Prostate gland (tissue), 2 donors: Measurements from ENCODE around the gene YEATS2.
"Not testable (repeated sequence)": the region's sequence is repeated elsewhere in the genome, so short reads cannot be mapped to it uniquely, and the experiment has no call there.

ENCODE experiments used
- POLR2A ChIP-seq: fragments of 450-650 bp; IDR thresholded peaks from one replicate; pipeline ENCODE4 v1.6.1; 2016; ENCODE audit warnings: antibody characterized with exemption, mild to moderate bottlenecking
- POLR2AphosphoS5 ChIP-seq: sonication (generic); formaldehyde crosslinking; IDR thresholded peaks from one replicate; pipeline ENCODE4 v1.6.1; 2017; ENCODE audit warnings: antibody characterized with exemption
- TF ChIP-seq, protein P1 (sequence below), 4 experiments: fragments of 200-600 bp in 2 of 4; fragments of 450-650 bp in 2 of 4; sonication (generic) in 2 of 4; IDR thresholded peaks; 1 replicate in 3 of 4; 2 replicates in 1 of 4; pipeline ENCODE4 v1.5.1; 2016 to 2019; ENCODE audit warnings: antibody characterized with exemption in 4 of 4, mild to moderate bottlenecking in 2 of 4, moderate library complexity in 2 of 4

DNA sequence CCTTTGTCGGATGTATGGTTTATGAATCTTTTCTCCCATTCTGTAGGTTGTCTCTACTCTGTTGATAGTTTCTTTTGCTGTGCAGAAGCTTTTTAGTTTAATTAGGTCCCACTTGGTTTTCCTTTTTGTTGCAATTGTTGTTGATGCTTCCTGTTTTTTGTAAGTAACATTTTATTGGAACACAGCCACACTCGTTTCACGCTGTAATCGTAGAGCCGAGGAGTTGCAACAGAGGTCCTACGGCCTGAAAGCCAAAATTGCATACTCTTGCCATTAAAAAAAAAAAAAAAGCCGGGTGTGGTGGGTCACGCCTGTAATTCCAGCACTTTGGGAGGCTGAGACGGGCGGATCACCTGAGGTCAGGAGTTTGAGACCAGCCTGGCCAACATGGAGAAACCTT lies 86.9 kb downstream of the YEATS2 start:
- TF ChIP-seq, protein P1, sequence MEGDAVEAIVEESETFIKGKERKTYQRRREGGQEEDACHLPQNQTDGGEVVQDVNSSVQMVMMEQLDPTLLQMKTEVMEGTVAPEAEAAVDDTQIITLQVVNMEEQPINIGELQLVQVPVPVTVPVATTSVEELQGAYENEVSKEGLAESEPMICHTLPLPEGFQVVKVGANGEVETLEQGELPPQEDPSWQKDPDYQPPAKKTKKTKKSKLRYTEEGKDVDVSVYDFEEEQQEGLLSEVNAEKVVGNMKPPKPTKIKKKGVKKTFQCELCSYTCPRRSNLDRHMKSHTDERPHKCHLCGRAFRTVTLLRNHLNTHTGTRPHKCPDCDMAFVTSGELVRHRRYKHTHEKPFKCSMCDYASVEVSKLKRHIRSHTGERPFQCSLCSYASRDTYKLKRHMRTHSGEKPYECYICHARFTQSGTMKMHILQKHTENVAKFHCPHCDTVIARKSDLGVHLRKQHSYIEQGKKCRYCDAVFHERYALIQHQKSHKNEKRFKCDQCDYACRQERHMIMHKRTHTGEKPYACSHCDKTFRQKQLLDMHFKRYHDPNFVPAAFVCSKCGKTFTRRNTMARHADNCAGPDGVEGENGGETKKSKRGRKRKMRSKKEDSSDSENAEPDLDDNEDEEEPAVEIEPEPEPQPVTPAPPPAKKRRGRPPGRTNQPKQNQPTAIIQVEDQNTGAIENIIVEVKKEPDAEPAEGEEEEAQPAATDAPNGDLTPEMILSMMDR (IDR thresholded peaks at IDR 0.05), result not testable (repeated sequence)
- not testable (repeated sequence) for TF ChIP-seq POLR2A, POLR2AphosphoS5
